ENCODE results near the gene WWP2.

DNA sequence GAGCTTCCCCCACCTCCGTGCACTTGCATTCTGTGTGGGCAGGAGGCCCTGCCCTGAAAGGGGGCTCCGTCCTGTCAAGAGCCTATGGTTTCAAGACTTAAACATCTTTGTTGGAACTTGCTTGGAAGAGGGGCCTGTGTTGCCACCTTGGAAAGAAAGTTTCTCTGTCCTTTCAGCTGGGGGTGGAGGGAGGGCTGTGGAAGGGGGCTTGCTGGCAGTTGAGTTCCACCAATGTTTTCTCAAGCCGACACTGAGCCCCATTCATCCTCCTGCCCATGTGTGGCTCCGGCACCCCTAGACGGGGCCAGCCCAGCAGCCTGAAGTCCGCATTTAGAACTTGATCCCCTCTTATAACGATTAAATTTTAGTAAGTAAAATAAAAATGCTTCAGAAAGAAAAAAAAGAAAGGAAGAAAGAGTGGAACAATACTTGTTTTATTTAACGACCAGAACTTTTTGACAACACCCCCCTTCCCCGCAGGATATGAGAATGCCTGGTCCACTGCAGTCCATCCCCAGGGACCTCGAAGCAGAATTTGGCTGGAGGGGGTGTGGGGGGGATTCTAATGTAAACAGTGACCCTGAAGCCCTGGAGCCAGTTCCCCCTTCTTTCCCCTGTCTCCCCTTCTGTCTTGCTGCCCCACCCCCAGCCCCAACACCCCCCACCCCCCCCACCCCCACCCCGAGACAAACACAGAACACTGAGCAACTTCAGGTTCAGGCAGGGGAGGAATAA lies 162.1 kb downstream of the WWP2 start:
- TF ChIP-seq, protein P1, sequence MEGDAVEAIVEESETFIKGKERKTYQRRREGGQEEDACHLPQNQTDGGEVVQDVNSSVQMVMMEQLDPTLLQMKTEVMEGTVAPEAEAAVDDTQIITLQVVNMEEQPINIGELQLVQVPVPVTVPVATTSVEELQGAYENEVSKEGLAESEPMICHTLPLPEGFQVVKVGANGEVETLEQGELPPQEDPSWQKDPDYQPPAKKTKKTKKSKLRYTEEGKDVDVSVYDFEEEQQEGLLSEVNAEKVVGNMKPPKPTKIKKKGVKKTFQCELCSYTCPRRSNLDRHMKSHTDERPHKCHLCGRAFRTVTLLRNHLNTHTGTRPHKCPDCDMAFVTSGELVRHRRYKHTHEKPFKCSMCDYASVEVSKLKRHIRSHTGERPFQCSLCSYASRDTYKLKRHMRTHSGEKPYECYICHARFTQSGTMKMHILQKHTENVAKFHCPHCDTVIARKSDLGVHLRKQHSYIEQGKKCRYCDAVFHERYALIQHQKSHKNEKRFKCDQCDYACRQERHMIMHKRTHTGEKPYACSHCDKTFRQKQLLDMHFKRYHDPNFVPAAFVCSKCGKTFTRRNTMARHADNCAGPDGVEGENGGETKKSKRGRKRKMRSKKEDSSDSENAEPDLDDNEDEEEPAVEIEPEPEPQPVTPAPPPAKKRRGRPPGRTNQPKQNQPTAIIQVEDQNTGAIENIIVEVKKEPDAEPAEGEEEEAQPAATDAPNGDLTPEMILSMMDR (IDR thresholded peaks at IDR 0.05): no peak
- no peak for TF ChIP-seq POLR2A (IDR thresholded peaks at IDR 0.05)

All from esophagus squamous epithelium (tissue), 4 donors.